OCI-LY1 (cell line): ENCODE results near the gene MAPK12.

Experiments
- H2AFZ ChIP-seq: fragments of 200-600 bp; sonication (generic), shearing (Covaris generic); 2 replicates; pipeline ENCODE4 v1.6.0; 2014; ENCODE audit warnings: antibody characterized with exemption, mild to moderate bottlenecking, low read length
- H3F3A ChIP-seq: fragments of 200-600 bp; sonication (generic), shearing (Covaris generic); 2 replicates; pipeline ENCODE4 v1.6.0; 2014; ENCODE audit warnings: mild to moderate bottlenecking, antibody characterized with exemption, low read length, moderate library complexity; ENCODE audit not compliant: insufficient read depth
- H3K27ac ChIP-seq: fragments of 200-600 bp; sonication (generic); 2 replicates; pipeline ENCODE4 v1.5.1; 2014; ENCODE audit warnings: low read length, mixed run types, mild to moderate bottlenecking, low read depth; ENCODE audit not compliant: poor library complexity, severe bottlenecking
- H3K27me3 ChIP-seq: fragments of 200-600 bp; sonication (generic); 2 replicates; pipeline ENCODE4 v1.6.0; 2014; ENCODE audit warnings: antibody characterized with exemption, mild to moderate bottlenecking, low read length, moderate library complexity; ENCODE audit not compliant: insufficient read depth
- H3K36me3 ChIP-seq: fragments of 200-600 bp; sonication (generic); 2 replicates; pipeline ENCODE4 v1.6.1; 2014; ENCODE audit warnings: mild to moderate bottlenecking, antibody characterized with exemption, low read length, moderate library complexity, mixed read lengths; ENCODE audit not compliant: insufficient read depth
- H3K4me1 ChIP-seq: fragments of 200-600 bp; sonication (generic); 2 replicates; pipeline ENCODE4 v1.5.1; 2014; ENCODE audit warnings: mild to moderate bottlenecking, low read length, moderate library complexity; ENCODE audit not compliant: insufficient read depth, severe bottlenecking
- H3K4me2 ChIP-seq: fragments of 200-600 bp; sonication (generic), shearing (Covaris generic); 2 replicates; pipeline ENCODE4 v1.6.1; 2014; ENCODE audit warnings: low read length
- H3K4me3 ChIP-seq: fragments of 200-600 bp; sonication (generic); 2 replicates; pipeline ENCODE4 v1.5.1; 2014; ENCODE audit warnings: low read length, low read depth, mild to moderate bottlenecking, mixed read lengths; ENCODE audit not compliant: poor library complexity, severe bottlenecking
- H3K79me2 ChIP-seq: fragments of 200-600 bp; shearing (Covaris generic); 2 replicates; pipeline ENCODE4 v1.6.1; 2016; ENCODE audit warnings: mixed run types, low read length, mixed read lengths; ENCODE audit not compliant: insufficient read depth
- H3K9ac ChIP-seq: fragments of 200-600 bp; sonication (generic), shearing (Covaris generic); 2 replicates; pipeline ENCODE4 v1.6.1; 2014; ENCODE audit warnings: mild to moderate bottlenecking, low read length, mixed read lengths
- H3K9me2 ChIP-seq: fragments of 200-600 bp; sonication (generic), shearing (Covaris generic); 2 replicates; pipeline ENCODE4 v1.6.1; 2014; ENCODE audit warnings: low read depth, mild to moderate bottlenecking, low read length, mixed read lengths
- H3K9me3 ChIP-seq: fragments of 200-600 bp; shearing (Covaris generic); 2 replicates; pipeline ENCODE4 v1.6.1; 2014; ENCODE audit warnings: low read length, mixed read lengths
- H4K20me1 ChIP-seq: fragments of 200-600 bp; sonication (generic), shearing (Covaris generic); 2 replicates; pipeline ENCODE4 v1.6.0; 2016; ENCODE audit warnings: mild to moderate bottlenecking, low read length; ENCODE audit not compliant: insufficient read depth
- CTCF ChIP-seq: fragments of 200-600 bp; sonication (generic), shearing (Covaris generic); IDR thresholded peaks from 2 replicates; pipeline ENCODE4 v1.5.1; 2017; ENCODE audit warnings: mild to moderate bottlenecking, antibody characterized with exemption, low read length, moderate library complexity, mixed read lengths
- EZH2 ChIP-seq: fragments of 200-600 bp; sonication (generic), shearing (Covaris generic); IDR thresholded peaks from 2 replicates; pipeline ENCODE4 v1.8.0; 2017; ENCODE audit warnings: borderline replicate concordance, mixed run types, mild to moderate bottlenecking, antibody characterized with exemption, low read length, moderate library complexity, mixed read lengths

The MAPK12 gene

DNA sequence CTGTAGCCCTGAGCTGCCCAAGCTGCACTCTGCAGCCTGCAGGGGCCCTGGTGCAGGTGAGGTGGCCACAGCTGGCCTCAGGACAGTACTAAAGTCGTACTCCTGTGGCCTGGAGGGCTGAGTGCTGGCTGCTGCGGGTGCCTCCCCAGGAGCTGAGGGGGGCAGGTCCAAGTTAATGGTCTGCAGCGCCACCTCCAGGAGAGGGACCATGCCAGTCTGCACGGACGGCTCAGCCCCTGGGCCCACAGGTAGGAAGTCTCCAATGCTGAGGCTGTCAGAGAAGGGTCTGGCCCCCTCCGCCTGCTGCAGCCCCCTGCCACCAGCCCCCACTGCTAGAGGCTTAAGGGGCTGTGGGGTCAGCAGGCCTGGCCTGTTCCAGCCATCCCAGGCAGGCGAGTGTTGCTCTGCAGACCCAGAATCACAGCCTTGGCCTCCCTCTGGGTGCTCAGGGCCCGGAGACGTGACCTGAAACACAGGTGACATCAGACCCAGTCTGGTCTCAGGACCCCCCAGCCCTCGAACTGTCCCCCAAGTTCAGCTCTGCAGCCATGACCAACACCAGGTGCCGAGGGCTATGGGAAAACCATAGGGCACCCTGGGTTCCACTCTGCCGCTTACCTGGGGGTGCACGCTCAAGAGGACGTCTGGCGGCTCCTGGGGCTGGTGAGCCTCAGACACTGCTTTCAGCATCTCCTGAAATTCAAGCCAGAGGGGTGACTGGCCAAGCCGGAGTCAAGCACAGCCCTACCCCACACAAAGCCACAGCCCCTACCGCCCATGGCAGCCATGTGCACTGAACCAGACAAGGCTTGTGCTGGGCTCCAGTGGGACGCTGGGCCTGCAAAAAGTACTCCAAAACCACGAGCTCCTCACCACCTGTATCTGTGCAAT is 39.8 kb downstream of the MAPK12 start:
- no peak overlapping the region for H3K9ac ChIP-seq
- H3K36me3 ChIP-seq = peaks cover 88% of the 10 kb centered on the region
- H4K20me1 ChIP-seq = no peaks in the 10 kb centered on the region
- H3F3A ChIP-seq = no peaks in the 10 kb centered on the region
- no peaks in the 10 kb centered on the region for H3K9me2 ChIP-seq
- H3K27ac ChIP-seq = no peak overlapping the region
- H3K4me1 ChIP-seq = no peaks in the 10 kb centered on the region
- H3K4me2 ChIP-seq = no peak overlapping the region
- H3K79me2 ChIP-seq = no peaks in the 10 kb centered on the region
- no peak overlapping the region for H3K4me3 ChIP-seq
- TF ChIP-seq CTCF (peak; percentile 48), EZH2 (no peak)
- H2AFZ ChIP-seq = no peak overlapping the region
- no peaks in the 10 kb centered on the region for H3K27me3 ChIP-seq
- no peaks in the 10 kb centered on the region for H3K9me3 ChIP-seq

- no peaks in the 10 kb centered on the region for H3K27me3 ChIP-seq
- H4K20me1 ChIP-seq = no peaks in the 10 kb centered on the region
- no peak overlapping the region for H2AFZ ChIP-seq
- no peak overlapping the region for H3K4me2 ChIP-seq
- H3K79me2 ChIP-seq = no peaks in the 10 kb centered on the region
- no peak for TF ChIP-seq EZH2
- no peak for TF ChIP-seq CTCF
- no peak overlapping the region for H3K27ac ChIP-seq
- H3K4me3 ChIP-seq = no peak overlapping the region
- H3F3A ChIP-seq = no peaks in the 10 kb centered on the region
- H3K9me3 ChIP-seq = no peaks in the 10 kb centered on the region
- H3K36me3 ChIP-seq = peaks cover 92% of the 10 kb centered on the region
- H3K4me1 ChIP-seq = no peaks in the 10 kb centered on the region
- H3K9ac ChIP-seq = no peak overlapping the region
- H3K9me2 ChIP-seq = no peaks in the 10 kb centered on the region
Measured at GRCh38 chr22:50220603-50221409, 40.7 kb downstream of the MAPK12 start.

DNA sequence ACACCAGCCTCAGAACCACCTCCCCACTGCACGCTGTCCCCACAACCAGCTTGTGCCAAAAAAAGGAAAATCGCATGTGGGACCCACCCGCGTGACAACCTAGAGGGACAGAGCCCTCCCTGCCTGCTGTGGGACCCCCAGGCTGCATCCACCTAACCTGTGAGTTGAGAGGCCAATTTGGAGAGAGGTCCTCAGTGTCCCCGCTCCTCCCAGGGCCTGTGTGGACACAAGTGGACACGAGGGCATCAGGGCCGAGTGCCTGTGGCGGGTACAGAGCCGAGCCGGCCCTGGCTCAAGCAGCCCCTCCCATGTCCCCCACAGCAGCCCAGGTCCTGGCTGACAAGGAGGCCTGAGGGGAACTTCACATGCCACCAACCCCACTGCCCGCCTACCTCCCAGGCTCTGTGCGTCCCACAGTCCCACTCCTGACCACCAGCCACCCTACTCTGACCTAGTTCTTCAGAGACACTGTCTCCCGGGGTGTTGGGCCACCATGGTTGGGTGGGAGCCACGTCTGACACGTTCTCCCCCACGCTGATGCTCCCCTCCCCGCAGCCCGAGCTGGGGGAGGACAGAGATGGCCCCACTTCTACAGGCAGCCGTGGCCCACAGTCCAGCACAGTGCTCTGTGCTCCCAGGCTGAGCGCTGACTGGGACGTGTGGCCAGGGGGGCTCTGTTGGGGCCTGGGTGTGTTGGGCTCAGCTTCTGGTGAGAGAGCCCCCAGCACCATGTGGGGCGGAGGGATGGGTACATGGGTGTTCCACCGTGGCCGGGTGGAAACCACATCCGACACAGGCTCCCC is 41.5 kb downstream of the MAPK12 start:
- Histone ChIP-seq H3K9me2 (no peaks in the 10 kb centered on the region), H4K20me1 (no peaks in the 10 kb centered on the region), H3K4me2 (no peak overlapping the region), H3K27ac (no peak overlapping the region), H3K4me1 (no peaks in the 10 kb centered on the region), H3K79me2 (no peaks in the 10 kb centered on the region), H3K9ac (no peak overlapping the region), H3F3A (no peaks in the 10 kb centered on the region), H2AFZ (no peak overlapping the region), H3K9me3 (no peaks in the 10 kb centered on the region), H3K27me3 (no peaks in the 10 kb centered on the region), H3K4me3 (no peak overlapping the region), H3K36me3 (peaks cover 93% of the 10 kb centered on the region)
- TF ChIP-seq CTCF = no peak
